K562 (cell line): ENCODE measurements around the gene PSMG3.

Experiments
- ARHGAP35 ChIP-seq: fragments of 450-650 bp; IDR thresholded peaks from 2 replicates; pipeline ENCODE4 v1.6.1; 2018; ENCODE audit not compliant: partially characterized antibody
- CC2D1A ChIP-seq: fragments of 450-650 bp; IDR thresholded peaks from 2 replicates; pipeline ENCODE4 v1.6.1; 2017; ENCODE audit warnings: mild to moderate bottlenecking
- E2F1 ChIP-seq: sonication (generic); formaldehyde crosslinking; IDR thresholded peaks from 2 replicates; pipeline ENCODE4 v1.8.1; 2023; ENCODE audit warnings: mild to moderate bottlenecking, missing genetic modification reagents, moderate library complexity
- ETV6 ChIP-seq, 3 experiments: fragments of 150-350 bp in 1 of 3; sonication (generic) in 1 of 3; formaldehyde crosslinking in 1 of 3; IDR thresholded peaks; 2 replicates each; pipeline versions ENCODE4 v1.6.1 to v1.8.0; 2014 to 2022; ENCODE audit warnings: borderline replicate concordance in 2 of 3, low read depth in 2 of 3, antibody characterized with exemption in 1 of 3, low read length in 1 of 3, mild to moderate bottlenecking in 1 of 3, missing genetic modification reagents in 1 of 3
- GABPB1 ChIP-seq: sonication (generic); formaldehyde crosslinking; IDR thresholded peaks from 2 replicates; pipeline ENCODE4 v1.8.0; 2022; ENCODE audit warnings: mild to moderate bottlenecking, missing genetic modification reagents
- POLR2AphosphoS5 ChIP-seq: IDR thresholded peaks from 2 replicates; pipeline ENCODE4 v1.6.1; 2011; ENCODE audit warnings: mild to moderate bottlenecking, low read depth, low read length, moderate library complexity; ENCODE audit not compliant: control insufficient read depth, insufficient read depth
- RBM39 ChIP-seq: fragments of 200-400 bp; formaldehyde crosslinking; optimal IDR thresholded peaks from 2 replicates; pipeline ENCODE3; 2018; ENCODE audit warnings: low read depth, low read length
- ZNF23 ChIP-seq: fragments of 250-450 bp; sonication (Bioruptor Pico); IDR thresholded peaks from 2 replicates; pipeline ENCODE4 v1.4.0; 2020; ENCODE audit warnings: mild to moderate bottlenecking
- TF ChIP-seq, protein P1 (sequence below), 3 experiments: IDR thresholded peaks in 2 of 3; conservative IDR thresholded peaks in 1 of 3; 2 replicates each; pipeline ENCODE4 v1.5.1; 2011 to 2012; ENCODE audit warnings: low read length in 3 of 3, mild to moderate bottlenecking in 3 of 3, control low read depth in 2 of 3, improper control_type of control experiment in 1 of 3, inconsistent platforms in 1 of 3, low read depth in 1 of 3, mixed read lengths in 1 of 3, moderate library complexity in 1 of 3; ENCODE audit not compliant: insufficient read depth in 2 of 3

GRCh38 chr7:1585142-1585981 lies 15.5 kb upstream of the PSMG3 start:
- TF ChIP-seq CC2D1A = no peak
- TF ChIP-seq E2F1 (CRISPR knock-in tag) = no peak
- no peak for TF ChIP-seq GABPB1 (CRISPR knock-in tag)
- TF ChIP-seq, protein P1, sequence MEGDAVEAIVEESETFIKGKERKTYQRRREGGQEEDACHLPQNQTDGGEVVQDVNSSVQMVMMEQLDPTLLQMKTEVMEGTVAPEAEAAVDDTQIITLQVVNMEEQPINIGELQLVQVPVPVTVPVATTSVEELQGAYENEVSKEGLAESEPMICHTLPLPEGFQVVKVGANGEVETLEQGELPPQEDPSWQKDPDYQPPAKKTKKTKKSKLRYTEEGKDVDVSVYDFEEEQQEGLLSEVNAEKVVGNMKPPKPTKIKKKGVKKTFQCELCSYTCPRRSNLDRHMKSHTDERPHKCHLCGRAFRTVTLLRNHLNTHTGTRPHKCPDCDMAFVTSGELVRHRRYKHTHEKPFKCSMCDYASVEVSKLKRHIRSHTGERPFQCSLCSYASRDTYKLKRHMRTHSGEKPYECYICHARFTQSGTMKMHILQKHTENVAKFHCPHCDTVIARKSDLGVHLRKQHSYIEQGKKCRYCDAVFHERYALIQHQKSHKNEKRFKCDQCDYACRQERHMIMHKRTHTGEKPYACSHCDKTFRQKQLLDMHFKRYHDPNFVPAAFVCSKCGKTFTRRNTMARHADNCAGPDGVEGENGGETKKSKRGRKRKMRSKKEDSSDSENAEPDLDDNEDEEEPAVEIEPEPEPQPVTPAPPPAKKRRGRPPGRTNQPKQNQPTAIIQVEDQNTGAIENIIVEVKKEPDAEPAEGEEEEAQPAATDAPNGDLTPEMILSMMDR (IDR thresholded peaks at IDR 0.05 in 2 of 3, conservative IDR thresholded peaks at IDR 0.05 in 1 of 3; ENCODE audit: insufficient read depth in 2 of 3, low read depth in 1 of 3, low read length in 3 of 3) = no peak
- no peak for TF ChIP-seq POLR2AphosphoS5
- no peak for TF ChIP-seq ARHGAP35
- no peak for TF ChIP-seq RBM39
- no peak for TF ChIP-seq ZNF23 (CRISPR knock-in tag)
- TF ChIP-seq ETV6 (IDR thresholded peaks at IDR 0.05; ENCODE audit: borderline replicate concordance in 1 of 2, low read depth in 2 of 2, low read length in 1 of 2) = no peak
- no peak for TF ChIP-seq ETV6 (CRISPR knock-in tag; IDR thresholded peaks at IDR 0.05; ENCODE audit: borderline replicate concordance)
